K562 (cell line): Measurements from ENCODE around the gene TBXAS1. TPM values are rescaled to one million over a fixed set of nuclear protein-coding genes. Genes with fewer than 3 reads are reported as not detected.

Experiments
- ATAC-seq: fragments of 200-7000 bp; cut with Tn5 transposase; 3 replicates; pipeline ENCODE4 v1.9.1; 2020; ENCODE audit warnings: moderate library complexity
- BruUV-seq: library from RNA; stranded (reverse); fragments of 400-500 nt; replicated peaks from 2 replicates; lab custom pipeline; 2021; lab: Mats Ljungman, UMichigan
- CTCF ChIA-PET: fragments of 300-600 bp; formaldehyde crosslinking; extraction: SDS; loops from one replicate; lab custom pipeline; 2021; ENCODE audit warnings: low intra/inter-chr PET ratio; lab: Yijun Ruan, JAX
- POLR2A ChIA-PET: fragments of 300-600, 350-650 bp; sonication (Branson Sonifier 250); formaldehyde crosslinking; extraction: SDS; loops from one replicate; lab custom pipeline; 2021; ENCODE audit warnings: antibody characterized with exemption, inconsistent platforms; lab: Yijun Ruan, JAX
- DNase-seq, 4 experiments: peaks; one replicate each; pipeline versions ENCODE4 v3.0.0 to v3.0.0-alpha.2; 2011 to 2018; ENCODE audit warnings: low spot score in 3 of 4, mixed read lengths in 3 of 4; ENCODE audit errors: extremely low read depth in 1 of 4
- FAIRE-seq: peaks from 2 replicates; lab custom pipeline; 2011; peaks lifted over from hg19 to GRCh38; lab: Jason Lieb, UNC
- H2AFZ ChIP-seq: 2 replicates; pipeline ENCODE4 v1.6.0; 2011; ENCODE audit warnings: low read depth, low read length, control low read depth, inconsistent platforms
- H3K27ac ChIP-seq: fragments of 200-600 bp; 3 replicates; pipeline ENCODE4 v1.8.0; 2011; ENCODE audit warnings: low read depth, mild to moderate bottlenecking, control low read depth, inconsistent platforms, low read length, moderate library complexity, mixed read lengths; ENCODE audit errors: extremely low read depth
- H3K27me3 ChIP-seq, 2 experiments: fragments of 300-600 bp in 1 of 2; 2 replicates in 1 of 2; 3 replicates in 1 of 2; pipeline versions ENCODE4 v1.6.0 to v1.8.0; 2011; ENCODE audit warnings: inconsistent platforms in 2 of 2, low read length in 2 of 2, mild to moderate bottlenecking in 1 of 2, mixed read lengths in 1 of 2, moderate library complexity in 1 of 2; ENCODE audit not compliant: control insufficient read depth in 2 of 2, insufficient read depth in 2 of 2
- H3K36me3 ChIP-seq: fragments of 300-600 bp; 3 replicates; pipeline ENCODE4 v1.8.0; 2011; ENCODE audit warnings: mild to moderate bottlenecking, low read length, inconsistent platforms; ENCODE audit not compliant: control insufficient read depth, insufficient read depth
- H3K4me1 ChIP-seq, 2 experiments: fragments of 200-600 bp in 1 of 2; replicated peaks in 1 of 2; 2 replicates in 1 of 2; 3 replicates in 1 of 2; pipeline versions ENCODE4 v1.5.1 to v1.8.0; 2011; ENCODE audit warnings: inconsistent platforms in 2 of 2, low read length in 2 of 2, mild to moderate bottlenecking in 1 of 2, mixed read lengths in 1 of 2, moderate library complexity in 1 of 2; ENCODE audit not compliant: control insufficient read depth in 2 of 2, insufficient read depth in 2 of 2
- H3K4me2 ChIP-seq: 2 replicates; pipeline ENCODE4 v1.6.1; 2011; ENCODE audit warnings: low read length, control low read depth, inconsistent platforms, mixed read lengths; ENCODE audit not compliant: insufficient read depth
- H3K4me3 ChIP-seq: fragments of 200-600 bp; sonication (generic), shearing (Covaris generic); 2 replicates; pipeline ENCODE4 v1.5.1; 2016; ENCODE audit warnings: control low read depth, inconsistent platforms
- H3K79me2 ChIP-seq: fragments of 200-600 bp; 3 replicates; pipeline ENCODE4 v1.8.0; 2011; ENCODE audit warnings: low read length, inconsistent platforms; ENCODE audit not compliant: control insufficient read depth, insufficient read depth
- H3K9ac ChIP-seq, 2 experiments: 2 replicates each; pipeline versions ENCODE4 v1.6.0 to v1.6.1; 2011; ENCODE audit warnings: low read depth in 2 of 2, low read length in 2 of 2, control low read depth in 1 of 2, inconsistent platforms in 1 of 2, mild to moderate bottlenecking in 1 of 2, mixed read lengths in 1 of 2; ENCODE audit not compliant: insufficient read depth in 1 of 2
- H3K9me1 ChIP-seq: one replicate; pipeline ENCODE4 v1.6.0; 2011; ENCODE audit warnings: inconsistent platforms, mild to moderate bottlenecking, low read length, moderate library complexity; ENCODE audit not compliant: control insufficient read depth, insufficient read depth
- H3K9me3 ChIP-seq: replicated peaks from 2 replicates; pipeline ENCODE4 v1.5.1; 2011; ENCODE audit warnings: low read depth, low read length, inconsistent platforms; ENCODE audit not compliant: control insufficient read depth, insufficient read depth
- H4K20me1 ChIP-seq: replicated peaks from 2 replicates; pipeline ENCODE4 v1.6.1; 2011; ENCODE audit warnings: low read length, inconsistent platforms, mixed read lengths; ENCODE audit not compliant: control insufficient read depth, insufficient read depth
- ELF2 ChIP-seq: fragments of 250-450 bp; sonication (Bioruptor Pico); IDR thresholded peaks from 2 replicates; pipeline ENCODE4 v1.5.0; 2021; ENCODE audit warnings: mild to moderate bottlenecking
- IRF2 ChIP-seq: sonication (generic); formaldehyde crosslinking; IDR thresholded peaks from 2 replicates; pipeline ENCODE4 v1.8.1; 2022; ENCODE audit warnings: mild to moderate bottlenecking, missing genetic modification reagents
- KLF6 ChIP-seq: fragments of 250-450 bp; sonication (Bioruptor Pico); IDR thresholded peaks from 2 replicates; pipeline ENCODE4 v1.4.0; 2020; ENCODE audit warnings: mild to moderate bottlenecking, moderate library complexity, borderline replicate concordance
- MBD2 ChIP-seq: sonication (generic); IDR thresholded peaks from 2 replicates; pipeline ENCODE4 v1.6.1; 2016; ENCODE audit warnings: low read depth, borderline replicate concordance
- POLR2G ChIP-seq: fragments of 200-400 bp; formaldehyde crosslinking; IDR thresholded peaks from 2 replicates; pipeline ENCODE4 v1.6.1; 2017; ENCODE audit warnings: low read depth, mild to moderate bottlenecking, antibody characterized with exemption, low read length, moderate library complexity
- PRMT5 ChIP-seq: sonication (generic); formaldehyde crosslinking; IDR thresholded peaks from 2 replicates; pipeline ENCODE4 v1.5.0; 2020; ENCODE audit warnings: missing genetic modification reagents
- WGBS: fragments of 100-300 bp; shearing (Covaris generic); methylation state at CpG from one replicate; pipeline ENCODE4 v1.1.6; 2016; ENCODE audit warnings: low coverage, mixed read lengths; ENCODE audit not compliant: insufficient coverage; ENCODE audit errors: missing lambda C conversion rate; 5-methylcytosine and 5-hydroxymethylcytosine counted together
- in situ Hi-C: fragments of 300-500 bp; cut with MboI; formaldehyde crosslinking; loops from 4 replicates; pipeline ENCODE4 v1.15.0; 2018; ENCODE audit warnings: inconsistent platforms, mixed read lengths
- intact Hi-C: fragments of 100-400 bp; cut with micrococcal nuclease; formaldehyde crosslinking; loops from 2 replicates; pipeline ENCODE4 v1.14.2; 2022
- polyA plus RNA-seq, 8 experiments: library from polyadenylated mRNA; depleted of rRNA in 4 of 8; stranded (reverse) in 5 of 8; unstranded in 3 of 8; fragments of >200 nt; fragmentation: Nextera tagmentation in 2 of 8; fragmentation: Illumina TruSeq in 1 of 8; extraction: Ambion mirVana in 2 of 8; extraction: Trizol in 1 of 8; gene quantifications; 2 replicates each; pipeline versions ENCODE4 v1.2.1 to v1.2.3, GENCODE V29; 2011 to 2014; ENCODE audit warnings: inconsistent platforms in 1 of 8, missing spikeins in 1 of 8
- total RNA-seq, 7 experiments: library from RNA; depleted of rRNA in 6 of 7; stranded (reverse); fragments of >200 nt in 6 of 7; fragmentation: Illumina TruSeq in 2 of 7; extraction: Trizol in 2 of 7; gene quantifications; 2 replicates each; pipeline versions ENCODE4 v1.2.1 to v1.2.3, GENCODE V29; 2011 to 2021; ENCODE audit warnings: low replicate concordance in 1 of 7
- TF ChIP-seq, protein P1 (sequence below): fragments of 250-450 bp; sonication (Bioruptor Pico); IDR thresholded peaks from 2 replicates; pipeline ENCODE4 v1.5.0; 2022; ENCODE audit warnings: mild to moderate bottlenecking
- TF ChIP-seq, protein P2 (sequence below), 3 experiments: IDR thresholded peaks in 2 of 3; conservative IDR thresholded peaks in 1 of 3; 2 replicates each; pipeline ENCODE4 v1.5.1; 2011 to 2012; ENCODE audit warnings: low read length in 3 of 3, mild to moderate bottlenecking in 3 of 3, control low read depth in 2 of 3, improper control_type of control experiment in 1 of 3, inconsistent platforms in 1 of 3, low read depth in 1 of 3, mixed read lengths in 1 of 3, moderate library complexity in 1 of 3; ENCODE audit not compliant: insufficient read depth in 2 of 3

Gene TBXAS1
- total and polyA plus RNA-seq, 9 of the 15 experiments (the other 6 are each of a cell fraction or from before 2014, with no cell fraction given): 1.1 to 8.3 (median 1.9) TPM

DNA sequence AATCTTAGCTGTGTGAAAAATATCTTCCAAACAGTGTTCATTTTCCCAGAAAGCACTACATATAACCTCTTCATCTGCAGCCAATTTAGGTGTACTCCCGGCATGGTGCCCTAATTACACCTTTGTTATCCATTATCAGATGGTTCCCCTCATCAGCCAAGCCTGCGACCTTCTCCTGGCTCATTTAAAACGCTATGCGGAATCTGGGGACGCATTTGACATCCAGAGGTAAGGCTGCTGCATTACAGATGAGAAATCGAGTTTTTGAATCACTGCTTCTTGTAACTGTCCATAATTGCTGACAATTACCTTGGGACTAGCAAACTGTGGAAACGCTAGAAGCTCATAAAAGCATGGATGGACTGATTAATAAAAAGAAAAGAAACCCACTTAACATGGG is 124.2 kb downstream of the TBXAS1 start (continued):
- TF ChIP-seq, protein P1, sequence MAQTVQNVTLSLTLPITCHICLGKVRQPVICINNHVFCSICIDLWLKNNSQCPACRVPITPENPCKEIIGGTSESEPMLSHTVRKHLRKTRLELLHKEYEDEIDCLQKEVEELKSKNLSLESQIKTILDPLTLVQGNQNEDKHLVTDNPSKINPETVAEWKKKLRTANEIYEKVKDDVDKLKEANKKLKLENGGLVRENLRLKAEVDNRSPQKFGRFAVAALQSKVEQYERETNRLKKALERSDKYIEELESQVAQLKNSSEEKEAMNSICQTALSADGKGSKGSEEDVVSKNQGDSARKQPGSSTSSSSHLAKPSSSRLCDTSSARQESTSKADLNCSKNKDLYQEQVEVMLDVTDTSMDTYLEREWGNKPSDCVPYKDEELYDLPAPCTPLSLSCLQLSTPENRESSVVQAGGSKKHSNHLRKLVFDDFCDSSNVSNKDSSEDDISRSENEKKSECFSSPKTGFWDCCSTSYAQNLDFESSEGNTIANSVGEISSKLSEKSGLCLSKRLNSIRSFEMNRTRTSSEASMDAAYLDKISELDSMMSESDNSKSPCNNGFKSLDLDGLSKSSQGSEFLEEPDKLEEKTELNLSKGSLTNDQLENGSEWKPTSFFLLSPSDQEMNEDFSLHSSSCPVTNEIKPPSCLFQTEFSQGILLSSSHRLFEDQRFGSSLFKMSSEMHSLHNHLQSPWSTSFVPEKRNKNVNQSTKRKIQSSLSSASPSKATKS (CRISPR knock-in tag): no peak
- TF ChIP-seq MBD2: no peak

DNA sequence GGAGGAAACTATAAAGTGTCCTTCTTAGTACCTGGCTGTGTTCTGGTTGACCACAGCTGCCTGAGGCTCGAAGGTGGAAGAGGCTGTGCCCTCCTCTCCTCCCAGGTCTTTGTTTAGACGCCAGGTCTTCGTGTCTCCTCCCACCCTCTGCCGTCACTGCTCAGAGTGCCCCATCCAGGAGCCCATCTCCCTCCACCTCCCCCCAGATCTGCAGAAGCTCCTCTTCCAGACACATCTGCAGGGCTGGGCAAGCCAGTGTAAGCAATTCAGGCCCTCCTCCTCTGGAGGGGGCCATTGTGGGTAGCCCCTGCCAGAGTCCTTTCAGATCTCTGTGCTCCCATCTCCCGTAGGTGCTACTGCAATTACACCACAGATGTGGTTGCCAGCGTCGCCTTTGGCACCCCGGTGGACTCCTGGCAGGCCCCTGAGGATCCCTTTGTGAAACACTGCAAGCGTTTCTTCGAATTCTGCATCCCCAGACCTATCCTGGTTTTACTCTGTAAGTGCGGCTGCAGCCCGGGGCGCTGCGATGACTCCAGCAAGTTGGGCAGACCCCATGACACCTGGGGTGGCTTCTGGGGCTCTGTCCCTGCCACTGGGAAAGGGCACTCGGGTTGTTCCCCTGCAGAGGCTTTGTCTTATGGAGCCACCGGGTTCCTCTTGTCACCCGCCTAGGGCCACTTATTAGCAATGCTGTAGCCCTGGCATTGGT is 126.2 kb downstream of the TBXAS1 start:
- peaks cover 3% of the 10 kb centered on the region; the same call in 1 of the 3 replicates for H3K36me3 ChIP-seq
- in situ Hi-C loops: no loop called here
- H3K27me3 ChIP-seq: no peaks in the 10 kb centered on the region
- H3K4me3 ChIP-seq: no peak overlapping the region
- H3K9ac ChIP-seq: 0 out of 4 replicates have a peak overlapping the region, but pooled peaks of 1 of the 2 experiments have one; percentile 1
- TF ChIP-seq, protein P2, sequence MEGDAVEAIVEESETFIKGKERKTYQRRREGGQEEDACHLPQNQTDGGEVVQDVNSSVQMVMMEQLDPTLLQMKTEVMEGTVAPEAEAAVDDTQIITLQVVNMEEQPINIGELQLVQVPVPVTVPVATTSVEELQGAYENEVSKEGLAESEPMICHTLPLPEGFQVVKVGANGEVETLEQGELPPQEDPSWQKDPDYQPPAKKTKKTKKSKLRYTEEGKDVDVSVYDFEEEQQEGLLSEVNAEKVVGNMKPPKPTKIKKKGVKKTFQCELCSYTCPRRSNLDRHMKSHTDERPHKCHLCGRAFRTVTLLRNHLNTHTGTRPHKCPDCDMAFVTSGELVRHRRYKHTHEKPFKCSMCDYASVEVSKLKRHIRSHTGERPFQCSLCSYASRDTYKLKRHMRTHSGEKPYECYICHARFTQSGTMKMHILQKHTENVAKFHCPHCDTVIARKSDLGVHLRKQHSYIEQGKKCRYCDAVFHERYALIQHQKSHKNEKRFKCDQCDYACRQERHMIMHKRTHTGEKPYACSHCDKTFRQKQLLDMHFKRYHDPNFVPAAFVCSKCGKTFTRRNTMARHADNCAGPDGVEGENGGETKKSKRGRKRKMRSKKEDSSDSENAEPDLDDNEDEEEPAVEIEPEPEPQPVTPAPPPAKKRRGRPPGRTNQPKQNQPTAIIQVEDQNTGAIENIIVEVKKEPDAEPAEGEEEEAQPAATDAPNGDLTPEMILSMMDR (IDR thresholded peaks at IDR 0.05 in 2 of 3, conservative IDR thresholded peaks at IDR 0.05 in 1 of 3; ENCODE audit: insufficient read depth in 2 of 3, low read depth in 1 of 3, low read length in 3 of 3): 0 out of 6 replicates have a peak, but pooled peaks of 1 of the 3 experiments have one; percentile 11
- TF ChIP-seq KLF6 (CRISPR knock-in tag): no peak
- 0 out of 2 replicates have a peak, but pooled peaks have one; percentile 42 for TF ChIP-seq IRF2 (CRISPR knock-in tag)
- TF ChIP-seq POLR2G: 0 out of 2 replicates have a peak, but pooled peaks have one; percentile 43
- no peak for TF ChIP-seq PRMT5 (CRISPR knock-in tag)
- TF ChIP-seq ELF2 (CRISPR knock-in tag): no peak
- TF ChIP-seq, all 486 proteins: peak for 3
- ATAC-seq (peak; percentile 52), DNase-seq (no peak), FAIRE-seq (no peak)
- Histone ChIP-seq H3K9me1 (no peaks in the 10 kb centered on the region), H3K4me2 (no peak overlapping the region), H4K20me1 (no peaks in the 10 kb centered on the region), H3K27ac (no peak overlapping the region), H2AFZ (no peak overlapping the region), H3K9me3 (no peaks in the 10 kb centered on the region), H3K79me2 (no peaks in the 10 kb centered on the region), H3K4me1 (no peaks in the 10 kb centered on the region)
- ChIA-PET CTCF (no interaction called here), POLR2A (interaction anchor here (1.2 to 3.4 kb wide), 3 partner anchors 10 to 21 kb away, joined by 3 to 10 read pairs (median 4); no protein-coding TSS in a partner anchor)
- intact Hi-C loops: no loop called here
- no TSS peak for BruUV-seq
- 79% methylated on average over 17 of the region's 17 CpGs for WGBS
